GM19468 (cell line): Measurements from ENCODE around the gene IL9.
"Not testable (repeated sequence)": the region's sequence is repeated elsewhere in the genome, so short reads cannot be mapped to it uniquely, and the experiment has no call there.

ENCODE experiments used
- ATAC-seq: cut with Tn5 transposase; IDR thresholded peaks from one replicate; pipeline ENCODE4 v1.9.1; 2021; ENCODE audit warnings: mild to moderate bottlenecking, moderate library complexity, moderate number of reproducible peaks; ENCODE audit not compliant: unreplicated experiment; ENCODE audit errors: extremely low read depth

IL9 gene

DNA sequence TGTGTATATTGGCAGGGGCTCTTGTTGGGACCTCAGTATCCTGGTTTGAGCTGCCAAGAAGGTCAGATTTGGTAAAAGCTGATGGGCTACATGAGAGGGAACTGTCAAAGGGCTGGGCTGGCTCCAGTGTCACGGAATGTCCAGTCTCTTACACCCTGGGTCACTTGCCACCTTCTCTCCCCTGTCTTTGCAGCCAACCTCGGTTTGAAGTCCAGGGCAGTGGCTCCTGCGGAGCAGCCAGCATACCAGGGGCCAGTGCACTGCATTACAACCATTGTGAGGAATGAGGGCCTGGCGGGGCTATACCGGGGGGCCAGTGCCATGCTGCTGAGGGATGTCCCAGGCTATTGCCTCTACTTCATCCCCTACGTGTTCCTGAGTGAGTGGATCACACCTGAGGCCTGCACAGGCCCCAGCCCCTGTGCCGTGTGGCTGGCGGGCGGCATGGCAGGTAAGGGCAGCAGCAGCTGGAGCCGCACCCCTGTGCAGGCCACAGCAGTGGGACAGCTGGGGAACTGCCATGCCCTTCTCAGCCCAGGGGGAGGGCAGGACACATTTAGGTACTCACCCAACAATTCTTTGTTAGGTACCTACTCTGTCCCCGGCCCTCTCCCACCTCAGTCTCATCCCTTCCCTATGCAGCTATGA, 24.2 kb downstream of the IL9 start:
- no peak for ATAC-seq

DNA sequence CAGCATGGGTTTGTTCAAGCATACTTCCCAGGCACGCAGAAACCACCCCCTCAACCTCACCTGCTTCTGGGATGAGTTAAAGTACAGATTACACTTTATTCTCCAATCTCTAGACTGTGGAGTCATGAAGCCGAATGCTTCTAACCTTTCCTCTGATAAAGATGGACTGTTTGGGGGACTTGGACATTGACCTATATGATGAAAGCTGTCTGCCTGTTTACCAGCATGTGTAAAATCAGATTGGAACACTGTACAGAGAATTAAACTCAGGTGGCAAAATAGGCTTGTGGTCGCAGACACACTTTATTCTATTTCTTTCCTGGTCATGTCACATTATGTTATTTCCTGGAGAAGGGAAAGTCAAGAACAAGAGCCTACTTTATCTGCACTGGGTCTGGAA, 25.7 kb downstream of the IL9 start:
- ATAC-seq: no peak

DNA sequence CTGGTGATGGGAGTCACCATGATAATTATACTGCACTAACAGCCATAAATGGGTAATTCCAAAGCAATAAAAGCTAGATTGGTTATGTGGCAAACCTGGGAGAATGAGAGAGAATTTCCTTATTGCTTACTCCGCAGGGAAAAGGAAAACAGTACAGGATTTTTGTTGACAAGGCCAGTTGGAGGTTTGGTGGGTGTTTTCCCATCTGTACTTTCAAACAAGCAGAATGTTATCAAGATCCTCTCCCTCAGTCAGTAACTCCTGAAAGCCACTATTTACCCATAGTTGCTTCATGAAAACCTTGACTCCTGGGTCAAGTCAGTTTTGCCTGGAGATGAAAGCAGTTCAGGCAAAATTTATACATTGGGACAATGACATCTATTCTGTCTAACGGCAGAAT, 26.4 kb downstream of the IL9 start:
- no peak for ATAC-seq

DNA sequence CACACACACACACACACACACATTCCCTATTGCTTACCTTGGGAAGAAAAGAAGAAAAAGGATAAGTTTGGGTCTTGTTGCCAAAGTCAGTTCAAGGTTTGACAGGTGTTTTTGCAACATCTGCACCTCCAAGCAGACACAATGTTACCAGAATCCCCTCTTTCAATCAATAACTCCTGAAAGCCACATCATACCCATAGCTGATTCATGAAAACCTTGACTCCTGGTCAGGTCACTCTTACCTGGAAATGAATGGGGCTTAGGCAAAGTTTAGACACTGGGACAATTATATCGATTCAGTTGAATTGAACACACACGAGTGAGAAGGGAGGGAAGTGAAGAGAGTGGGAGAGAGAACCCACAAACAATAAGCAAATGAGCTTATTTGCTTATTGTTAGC, 27.0 kb downstream of the IL9 start:
- ATAC-seq: no peak

DNA sequence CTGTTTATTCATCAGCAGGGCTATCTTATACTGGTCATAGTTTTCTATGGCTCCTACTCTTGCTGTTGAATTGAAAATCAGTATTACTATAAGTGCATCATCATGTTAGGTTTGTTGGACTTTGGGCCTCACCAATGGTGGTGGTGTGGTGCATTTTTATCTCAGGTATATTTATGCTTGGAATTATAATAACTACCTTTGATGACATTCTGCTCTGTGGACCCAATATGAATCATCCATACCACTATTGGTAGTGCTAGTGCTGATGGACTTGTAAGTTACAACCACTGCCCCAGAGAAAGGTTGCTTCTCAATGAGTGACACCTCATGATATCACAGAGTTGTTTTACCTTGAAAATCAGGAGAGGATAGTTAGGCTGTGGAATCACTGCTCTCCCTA, 28.0 kb downstream of the IL9 start:
- no peak for ATAC-seq

DNA sequence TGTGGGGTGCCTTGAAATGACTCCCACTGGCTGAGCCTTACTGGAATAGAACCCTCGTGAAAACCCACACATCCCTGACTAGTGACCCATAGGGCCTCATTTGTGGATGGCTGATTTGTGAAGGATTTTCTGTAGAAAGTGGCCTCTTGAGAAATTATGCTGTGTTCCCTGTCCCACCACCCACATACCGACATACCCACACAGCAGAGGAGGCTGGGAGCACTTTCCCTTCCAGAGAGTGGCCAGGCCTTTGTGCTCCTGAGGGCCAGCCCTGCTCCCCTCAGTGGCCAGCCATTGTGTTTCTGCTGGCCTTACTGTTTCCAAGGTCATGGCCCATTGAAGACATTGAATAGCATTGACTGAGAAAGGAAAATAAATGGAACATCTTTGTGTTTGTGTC, 29.6 kb downstream of the IL9 start:
- no peak for ATAC-seq

DNA sequence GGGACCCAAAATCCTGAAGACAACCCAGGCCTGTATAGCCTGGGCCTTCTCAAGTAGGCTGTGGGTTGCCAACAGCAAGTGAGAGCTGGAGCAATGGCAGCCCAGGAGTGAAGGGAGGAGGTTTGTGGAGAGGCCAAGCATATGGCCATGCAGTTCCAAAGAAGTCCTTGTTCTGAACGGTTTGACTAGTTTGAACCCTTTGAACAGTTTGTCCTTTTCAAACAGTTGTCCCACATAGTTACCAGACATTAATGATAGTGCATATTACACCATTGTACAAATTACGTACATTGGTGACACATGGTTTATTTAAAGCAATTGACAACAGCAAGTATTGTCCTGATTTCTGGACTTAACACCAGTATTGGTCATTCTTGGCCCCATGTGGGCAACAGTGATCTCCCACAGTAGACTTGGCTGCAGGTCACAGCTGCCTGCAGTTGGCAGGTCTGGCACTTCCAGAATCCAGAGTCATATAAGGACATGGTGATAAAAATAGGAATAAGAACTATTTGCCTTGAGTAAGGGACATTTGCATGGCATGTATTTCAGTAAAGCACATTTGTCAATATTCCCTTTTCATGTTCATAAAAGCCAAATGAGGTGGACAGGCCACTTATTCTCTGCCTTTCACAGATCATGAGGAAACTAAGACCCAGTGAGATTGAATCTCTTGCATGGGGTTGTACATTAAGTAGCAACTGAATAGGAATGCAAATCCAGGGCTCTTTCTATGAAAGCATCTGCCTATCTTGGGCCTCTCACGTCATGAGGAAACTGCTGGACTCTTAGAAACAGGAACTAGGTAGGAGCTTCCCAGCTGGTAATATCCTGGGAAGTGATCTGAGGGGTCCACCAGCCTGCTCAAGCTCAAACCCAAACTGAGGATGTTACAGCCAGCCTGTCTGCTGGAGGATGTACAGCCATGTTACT, 30.9 kb downstream of the IL9 start:
- ATAC-seq: no peak

DNA sequence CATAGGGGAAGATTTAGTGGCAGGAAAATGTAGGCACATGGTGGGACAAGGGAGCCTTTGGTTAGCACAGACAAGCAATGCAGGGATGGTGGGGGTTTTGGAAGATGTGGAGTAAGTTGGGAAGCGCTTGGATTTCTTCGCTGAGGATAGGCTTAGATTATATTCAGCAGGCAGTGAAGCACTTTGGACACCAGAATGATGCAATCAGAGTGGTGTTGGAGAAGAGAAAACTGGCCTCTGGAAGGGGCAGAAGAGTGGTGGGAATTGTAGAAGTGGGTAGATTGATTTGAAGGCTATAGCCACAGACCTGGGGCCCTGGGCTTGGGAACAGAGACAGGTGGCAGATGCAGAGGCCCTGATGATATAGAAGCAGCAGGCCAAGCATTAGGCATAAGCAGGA, 32.9 kb downstream of the IL9 start:
- ATAC-seq: no peak

DNA sequence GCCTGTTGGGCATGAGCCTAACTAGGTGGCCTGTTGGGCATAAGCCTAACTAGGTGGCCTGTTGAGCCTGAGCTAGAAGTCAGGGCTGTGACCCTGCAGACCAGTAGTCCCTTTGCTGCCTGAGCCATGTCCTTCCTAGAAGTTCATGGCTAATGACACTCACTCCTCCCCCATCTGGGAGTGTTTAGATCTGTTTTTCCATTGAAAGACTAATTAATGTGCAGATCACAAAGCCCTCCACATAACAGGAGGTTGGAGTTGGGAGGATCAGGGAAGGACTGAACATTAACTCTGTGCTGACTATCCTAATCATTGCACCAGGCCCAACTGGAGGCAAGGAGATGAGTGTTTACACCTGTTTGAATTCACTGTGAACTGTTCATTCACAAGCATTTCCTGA, 33.6 kb downstream of the IL9 start:
- no peak for ATAC-seq

DNA sequence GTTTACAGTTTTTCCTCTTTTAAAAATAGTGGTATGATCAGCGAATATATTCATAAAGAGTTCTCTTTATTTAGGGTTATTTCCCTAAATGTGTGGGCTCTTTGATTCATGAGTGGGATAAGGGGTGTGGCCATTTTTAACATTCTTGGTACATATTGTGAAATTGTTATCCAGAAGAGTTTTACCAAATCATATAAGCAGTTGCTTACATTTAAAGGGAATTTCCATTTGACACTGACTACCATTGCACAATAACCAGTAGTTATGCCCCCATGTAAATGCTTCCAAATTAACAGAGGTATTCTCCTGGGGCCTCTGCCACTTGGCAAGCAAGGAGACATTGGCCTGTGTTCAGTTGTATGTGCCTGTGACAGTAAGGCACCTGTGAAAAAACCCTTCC, 34.0 kb downstream of the IL9 start:
- ATAC-seq: no peak

DNA sequence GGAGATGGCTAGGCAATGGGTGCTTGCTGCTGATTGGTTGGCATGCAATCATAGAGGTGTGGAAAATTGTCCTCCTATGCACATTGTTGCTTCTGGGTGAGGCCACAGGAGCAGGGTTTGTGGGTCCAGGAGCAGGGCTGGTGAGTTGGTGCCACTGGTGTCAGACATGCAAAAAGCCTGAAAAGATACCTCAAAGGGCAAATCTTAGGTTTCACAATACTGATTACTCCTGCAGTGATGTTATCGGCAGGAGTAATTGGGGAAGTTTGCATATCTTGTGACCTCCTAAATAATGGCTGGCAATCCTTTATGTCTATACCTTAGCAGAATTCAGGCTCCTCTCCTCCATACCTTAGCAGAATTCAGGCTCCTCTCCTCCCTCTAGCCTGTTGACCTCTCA, 36.0 kb downstream of the IL9 start:
- no peak for ATAC-seq

DNA sequence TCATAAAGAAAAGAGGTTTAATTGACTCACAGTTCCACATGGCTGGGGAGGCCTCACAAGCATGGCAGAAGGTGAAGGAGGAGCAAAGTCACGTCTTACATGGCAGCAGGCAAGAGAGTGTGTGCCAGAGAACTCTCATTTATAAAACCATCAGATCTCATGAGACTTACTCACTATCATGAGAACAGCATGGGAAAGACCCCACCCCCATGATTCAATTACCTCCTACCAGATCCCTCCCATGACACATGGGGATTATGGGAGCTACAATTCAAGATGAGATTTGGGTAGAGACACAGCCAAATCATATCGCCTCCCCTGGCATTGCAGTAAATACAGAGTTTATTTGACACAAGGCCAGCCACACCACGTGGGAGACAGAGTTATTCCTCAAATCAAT, 36.5 kb downstream of the IL9 start:
- ATAC-seq: not testable (repeated sequence)

DNA sequence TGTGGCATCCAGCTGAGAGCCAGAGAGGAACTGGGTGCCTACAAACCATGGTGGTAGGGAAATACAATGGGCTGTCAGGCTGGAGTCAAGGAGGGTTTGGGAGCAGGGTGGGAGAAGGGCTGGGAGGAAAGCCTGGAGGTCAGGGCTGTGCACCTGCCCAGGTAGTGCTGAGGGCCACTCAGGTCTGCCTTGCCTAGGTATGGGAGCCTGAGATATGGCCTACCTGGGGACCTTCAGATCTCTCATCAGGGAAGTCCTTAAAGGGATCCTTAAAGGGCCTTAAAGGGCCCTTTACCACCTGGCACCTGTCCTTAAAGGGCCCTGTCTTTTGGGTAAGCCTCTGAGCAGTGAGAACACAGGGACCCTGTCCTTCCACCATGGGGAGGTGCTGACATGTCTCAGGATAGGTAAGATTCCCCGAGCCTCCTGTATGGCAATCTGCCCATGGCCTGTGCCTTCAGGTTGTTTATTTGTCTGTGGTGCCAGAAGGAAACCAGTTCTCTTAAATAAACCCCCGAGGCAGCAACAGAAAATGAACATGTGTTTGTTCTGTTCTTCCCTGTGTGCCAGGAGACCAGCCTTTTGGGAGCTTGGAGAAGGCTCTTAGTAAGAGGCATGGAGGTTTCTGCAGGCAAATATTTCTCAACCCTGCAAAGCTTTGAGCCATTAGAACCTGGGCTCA, 37.9 kb downstream of the IL9 start:
- ATAC-seq: no peak

DNA sequence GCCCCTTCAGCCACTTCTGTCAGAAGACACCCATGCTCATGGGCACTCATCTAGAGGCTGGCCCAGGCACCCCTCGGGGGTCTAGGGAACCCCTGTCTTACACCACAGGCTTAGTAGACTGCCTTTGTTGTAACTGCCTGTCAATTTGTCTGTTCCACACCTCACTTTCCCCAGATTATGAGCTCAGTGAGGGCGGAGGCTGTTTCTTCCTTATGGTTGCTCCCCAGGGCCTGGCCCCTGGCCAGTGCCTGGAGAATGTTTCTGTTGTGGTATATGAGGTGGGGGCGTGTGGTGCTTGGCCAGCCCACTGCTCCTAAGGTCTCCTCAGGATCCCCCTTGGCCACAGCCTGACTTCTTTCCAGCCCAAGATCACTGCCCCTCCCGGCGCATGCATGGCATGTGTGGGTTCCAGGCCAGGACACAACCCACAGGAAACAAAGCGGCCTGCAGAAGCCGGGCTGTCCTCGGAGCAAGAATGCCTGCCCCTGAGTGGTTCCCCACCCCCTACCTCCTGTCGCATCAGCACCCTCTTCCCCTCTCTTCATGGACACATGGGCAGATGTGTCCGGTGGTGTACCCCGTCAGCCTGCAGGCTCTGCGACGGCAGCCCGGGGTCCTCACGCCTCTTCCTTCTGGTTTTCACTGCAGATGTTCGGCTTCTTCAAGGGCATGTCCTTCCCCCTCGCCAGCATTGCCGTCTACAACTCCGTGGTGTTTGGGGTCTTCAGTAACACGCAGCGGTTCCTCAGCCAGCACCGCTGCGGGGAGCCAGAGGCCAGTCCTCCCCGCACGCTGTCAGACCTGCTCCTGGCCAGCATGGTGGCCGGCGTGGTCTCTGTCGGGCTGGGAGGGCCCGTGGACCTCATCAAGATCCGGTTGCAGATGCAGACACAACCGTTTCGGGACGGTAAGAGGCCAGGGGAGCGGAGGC, 43.5 kb downstream of the IL9 start:
- no peak for ATAC-seq

DNA sequence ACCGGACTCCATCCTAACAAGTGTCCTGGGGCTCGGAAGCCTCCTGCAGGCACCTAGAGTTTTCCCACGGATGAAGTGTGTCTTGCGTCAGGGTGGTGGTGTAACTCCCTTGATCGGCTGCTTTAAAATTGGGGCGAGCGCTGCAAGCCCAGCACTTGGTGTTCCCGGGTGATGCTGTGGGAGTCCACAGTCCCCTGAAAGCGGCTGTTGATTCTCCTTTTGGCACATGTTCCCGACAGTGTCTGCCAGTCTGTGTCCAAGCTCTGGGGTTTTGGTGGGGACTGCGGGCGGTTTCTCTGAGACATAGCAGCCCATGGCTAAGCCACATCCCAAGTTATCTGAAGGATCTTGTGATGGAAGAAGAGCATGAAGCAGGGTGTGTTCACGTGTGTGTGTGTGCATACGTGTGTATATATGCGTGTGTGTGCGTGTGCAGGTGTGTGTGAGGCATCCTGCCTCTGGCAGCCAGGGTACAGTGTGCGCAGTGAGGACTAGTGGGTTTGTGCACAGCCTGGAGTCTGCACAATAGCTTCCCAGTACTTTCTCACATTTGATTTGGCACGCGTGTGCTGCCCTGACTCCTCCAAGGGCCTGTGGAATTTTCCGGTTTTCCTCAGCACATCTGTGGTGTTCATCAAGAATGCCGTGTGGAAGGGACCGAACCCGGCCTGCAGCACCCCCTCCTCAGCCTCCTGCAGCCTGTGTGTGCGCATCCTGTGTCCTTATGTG, 44.3 kb downstream of the IL9 start:
- no peak for ATAC-seq

DNA sequence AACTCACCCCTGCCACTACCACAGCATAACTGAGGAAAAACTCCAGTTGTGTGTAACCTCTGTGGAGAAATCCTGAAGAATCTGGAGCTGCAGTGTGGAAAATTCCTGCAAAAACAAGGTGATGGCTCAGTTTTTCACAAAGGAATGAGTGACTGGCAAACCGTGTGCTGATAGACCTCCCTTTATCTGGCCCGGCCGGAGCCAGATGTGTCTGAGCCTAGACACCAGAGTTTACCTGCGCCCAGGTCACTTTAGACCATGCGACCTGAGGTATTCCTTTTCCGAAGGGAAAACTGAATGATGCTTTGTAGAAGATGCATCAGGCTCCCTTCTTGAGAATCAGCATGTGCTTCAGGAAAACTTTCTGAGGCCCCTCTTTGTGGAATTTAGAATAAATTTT, 45.0 kb downstream of the IL9 start:
- ATAC-seq: no peak

DNA sequence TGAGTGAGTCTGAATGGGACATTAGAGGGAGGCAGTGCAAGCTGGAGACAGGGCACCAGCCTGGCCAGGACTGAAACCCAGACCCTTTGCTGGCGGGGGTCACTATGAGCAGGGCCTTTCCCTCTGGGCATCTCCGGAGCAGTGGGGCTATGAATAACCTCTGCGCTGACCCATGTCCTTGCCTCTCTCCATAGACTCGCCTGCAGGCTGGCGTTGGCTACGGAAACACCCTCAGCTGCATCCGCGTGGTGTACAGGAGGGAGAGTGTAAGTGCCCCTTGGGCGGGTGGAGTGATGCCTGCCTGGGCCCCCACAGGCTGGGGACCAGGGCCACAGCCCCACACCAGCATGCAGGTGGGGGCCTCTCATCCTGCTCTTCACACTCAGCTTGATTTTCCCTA, 45.4 kb downstream of the IL9 start:
- no peak for ATAC-seq

DNA sequence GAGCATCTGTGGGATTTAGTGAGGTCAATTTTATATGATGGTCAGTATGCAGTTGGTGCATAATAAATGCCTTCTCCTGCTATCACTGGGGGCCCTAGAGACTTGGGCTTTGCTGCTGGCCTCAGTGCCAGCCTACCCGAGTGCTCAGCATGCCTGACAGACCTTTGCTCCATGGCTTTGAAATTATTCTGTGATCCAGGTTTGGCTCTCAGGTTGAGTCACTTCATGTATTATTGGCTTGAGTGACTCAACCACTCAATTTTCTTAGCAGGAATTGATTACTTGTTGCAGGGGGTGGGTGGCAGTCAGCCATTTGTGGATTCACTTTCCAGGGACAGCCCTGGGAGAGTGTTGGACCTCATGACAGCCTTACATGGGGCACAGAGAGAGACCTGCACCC, 47.7 kb downstream of the IL9 start:
- ATAC-seq: no peak

DNA sequence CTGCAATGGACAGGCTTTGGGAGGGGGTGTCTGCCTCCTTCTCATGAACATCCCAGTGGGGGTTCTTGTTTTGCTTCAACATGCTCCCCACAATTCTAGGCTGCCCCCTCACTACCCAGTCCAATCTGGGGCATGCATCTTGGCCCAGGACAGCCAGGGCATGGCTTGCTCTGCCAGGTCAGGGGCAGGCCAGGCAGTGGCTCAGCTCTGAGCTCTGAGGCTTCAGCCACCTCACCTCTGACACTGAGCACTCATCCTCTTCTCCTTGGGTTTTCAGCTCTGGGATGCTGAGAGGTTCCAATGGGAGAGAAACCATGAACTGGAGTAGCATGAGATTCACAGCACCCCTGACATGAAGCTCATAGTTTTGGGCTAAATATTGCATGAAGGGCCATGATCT, 49.3 kb downstream of the IL9 start:
- ATAC-seq: no peak
